Ishikawa (cell line): ENCODE results near the gene LUM.

Source experiments
- CEBPB ChIP-seq: IDR thresholded peaks from 2 replicates; pipeline ENCODE4 v1.6.1; 2012
- CREB1 ChIP-seq: IDR thresholded peaks from 2 replicates; pipeline ENCODE4 v1.6.1; 2012; ENCODE audit warnings: low read depth
- EGR1 ChIP-seq: IDR thresholded peaks from 2 replicates; pipeline ENCODE4 v1.6.1; 2012
- EP300 ChIP-seq: IDR thresholded peaks from 2 replicates; pipeline ENCODE4 v1.6.1; 2012; ENCODE audit warnings: borderline replicate concordance
- FOXM1 ChIP-seq: IDR thresholded peaks from 2 replicates; pipeline ENCODE4 v1.6.1; 2012; ENCODE audit warnings: low read depth, borderline replicate concordance
- MAX ChIP-seq: IDR thresholded peaks from 2 replicates; pipeline ENCODE4 v1.6.1; 2012
- NFIC ChIP-seq: IDR thresholded peaks from 2 replicates; pipeline ENCODE4 v1.6.1; 2012
- RAD21 ChIP-seq: IDR thresholded peaks from 2 replicates; pipeline ENCODE4 v1.6.1; 2012; ENCODE audit warnings: low read depth
- TAF1 ChIP-seq: IDR thresholded peaks from 2 replicates; pipeline ENCODE4 v1.6.1; 2012; ENCODE audit warnings: low read depth, mild to moderate bottlenecking
- USF1 ChIP-seq: IDR thresholded peaks from 2 replicates; pipeline ENCODE4 v1.6.1; 2012
- YY1 ChIP-seq: IDR thresholded peaks from 2 replicates; pipeline ENCODE4 v1.6.1; 2012; ENCODE audit warnings: low read depth
- ZBTB7A ChIP-seq: IDR thresholded peaks from 2 replicates; pipeline ENCODE4 v1.6.1; 2012; ENCODE audit warnings: low read depth
- TF ChIP-seq, protein P1 (sequence below): IDR thresholded peaks from 2 replicates; pipeline ENCODE4 v1.6.1; 2012; ENCODE audit warnings: low read depth, mild to moderate bottlenecking

DNA sequence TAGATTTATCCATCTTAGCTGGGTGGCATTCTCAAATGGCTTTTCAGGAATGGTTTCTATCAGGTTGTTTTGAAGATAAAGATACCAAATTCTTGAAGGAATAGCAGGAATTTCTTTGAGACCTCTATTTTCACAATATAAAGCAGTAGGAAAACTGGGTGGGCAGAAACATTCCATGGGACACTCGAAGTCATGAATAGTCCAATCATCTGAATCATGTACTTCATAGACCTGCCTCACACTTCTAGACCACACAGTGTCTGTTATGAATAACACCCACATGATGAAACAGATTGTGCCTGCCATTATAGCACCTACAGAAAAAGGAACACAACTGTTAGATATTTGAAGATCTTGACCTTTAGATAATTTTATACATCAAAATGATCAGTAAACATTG, 55.3 kb downstream of the LUM start:
- TF ChIP-seq, protein P1, sequence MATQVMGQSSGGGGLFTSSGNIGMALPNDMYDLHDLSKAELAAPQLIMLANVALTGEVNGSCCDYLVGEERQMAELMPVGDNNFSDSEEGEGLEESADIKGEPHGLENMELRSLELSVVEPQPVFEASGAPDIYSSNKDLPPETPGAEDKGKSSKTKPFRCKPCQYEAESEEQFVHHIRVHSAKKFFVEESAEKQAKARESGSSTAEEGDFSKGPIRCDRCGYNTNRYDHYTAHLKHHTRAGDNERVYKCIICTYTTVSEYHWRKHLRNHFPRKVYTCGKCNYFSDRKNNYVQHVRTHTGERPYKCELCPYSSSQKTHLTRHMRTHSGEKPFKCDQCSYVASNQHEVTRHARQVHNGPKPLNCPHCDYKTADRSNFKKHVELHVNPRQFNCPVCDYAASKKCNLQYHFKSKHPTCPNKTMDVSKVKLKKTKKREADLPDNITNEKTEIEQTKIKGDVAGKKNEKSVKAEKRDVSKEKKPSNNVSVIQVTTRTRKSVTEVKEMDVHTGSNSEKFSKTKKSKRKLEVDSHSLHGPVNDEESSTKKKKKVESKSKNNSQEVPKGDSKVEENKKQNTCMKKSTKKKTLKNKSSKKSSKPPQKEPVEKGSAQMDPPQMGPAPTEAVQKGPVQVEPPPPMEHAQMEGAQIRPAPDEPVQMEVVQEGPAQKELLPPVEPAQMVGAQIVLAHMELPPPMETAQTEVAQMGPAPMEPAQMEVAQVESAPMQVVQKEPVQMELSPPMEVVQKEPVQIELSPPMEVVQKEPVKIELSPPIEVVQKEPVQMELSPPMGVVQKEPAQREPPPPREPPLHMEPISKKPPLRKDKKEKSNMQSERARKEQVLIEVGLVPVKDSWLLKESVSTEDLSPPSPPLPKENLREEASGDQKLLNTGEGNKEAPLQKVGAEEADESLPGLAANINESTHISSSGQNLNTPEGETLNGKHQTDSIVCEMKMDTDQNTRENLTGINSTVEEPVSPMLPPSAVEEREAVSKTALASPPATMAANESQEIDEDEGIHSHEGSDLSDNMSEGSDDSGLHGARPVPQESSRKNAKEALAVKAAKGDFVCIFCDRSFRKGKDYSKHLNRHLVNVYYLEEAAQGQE, result no peak
- no peak for TF ChIP-seq YY1
- no peak for TF ChIP-seq EP300
- TF ChIP-seq TAF1, result no peak
- no peak for TF ChIP-seq RAD21
- TF ChIP-seq CREB1, result no peak
- TF ChIP-seq FOXM1, result no peak
- TF ChIP-seq EGR1, result no peak
- no peak for TF ChIP-seq ZBTB7A
- TF ChIP-seq CEBPB, result no peak
- no peak for TF ChIP-seq USF1
- no peak for TF ChIP-seq MAX
- TF ChIP-seq NFIC, result no peak
